HCT116 (cell line): ENCODE results near the gene ZNF784. TPM values are rescaled to one million over a fixed set of nuclear protein-coding genes. Genes with fewer than 3 reads are reported as not detected.
"Not testable (repeated sequence)": the region's sequence is repeated elsewhere in the genome, so short reads cannot be mapped to it uniquely, and the experiment has no call there.

Source experiments
- ATAC-seq: fragments of 200-7000 bp; cut with Tn5 transposase; 2 replicates; pipeline ENCODE4 v1.9.1; 2020; ENCODE audit warnings: mild to moderate bottlenecking, moderate library complexity
- BruUV-seq: library from RNA; stranded (reverse); fragments of 400-500 nt; replicated peaks from 2 replicates; lab custom pipeline; 2021; lab: Mats Ljungman, UMichigan
- CTCF ChIA-PET: fragments of 300-600 bp; sonication (Branson Sonifier 250); formaldehyde crosslinking; loops from one replicate; lab custom pipeline; 2021; ENCODE audit warnings: antibody characterized with exemption; lab: Charles Lee
- POLR2A ChIA-PET: fragments of 300-600, 350-600 bp; sonication (Branson Sonifier 250); formaldehyde crosslinking; loops from one replicate; lab custom pipeline; 2021; ENCODE audit warnings: antibody characterized with exemption; lab: Charles Lee
- RAD21 ChIA-PET, 2 experiments: fragments of 300-600 bp; sonication (Branson Sonifier 250); formaldehyde crosslinking; loops; one replicate each; lab custom pipeline; 2023; ENCODE audit warnings: low total read pairs in 2 of 2; ENCODE audit not compliant: uncharacterized antibody in 2 of 2, unreplicated experiment in 2 of 2, low non-redundant PET in 1 of 2; lab: Charles Lee
- DNase-seq: peaks from one replicate; pipeline ENCODE4 v3.0.0-alpha.2; 2010; ENCODE audit warnings: low read depth, low spot score
- H2AFZ ChIP-seq: fragments of 200-600 bp; shearing (Covaris generic), sonication (generic); 2 replicates; pipeline ENCODE4 v1.6.1; 2017; ENCODE audit warnings: low read depth, mixed run types, mixed read lengths, antibody characterized with exemption, low read length; ENCODE audit not compliant: poor library complexity, severe bottlenecking
- H3K27ac ChIP-seq: 2 replicates; pipeline ENCODE4 v1.5.1; 2012; ENCODE audit warnings: low read depth, low read length
- H3K27me3 ChIP-seq: fragments of 200-600 bp; sonication (generic); 2 replicates; pipeline ENCODE4 v1.6.1; 2016; ENCODE audit warnings: mixed run types, low read length, mixed read lengths; ENCODE audit not compliant: insufficient read depth
- H3K36me3 ChIP-seq, 2 experiments: fragments of 200-500 bp in 1 of 2; fragments of 200-600 bp in 1 of 2; sonication (Bioruptor generic) in 1 of 2; sonication (generic) in 1 of 2; 2 replicates each; pipeline versions ENCODE4 v1.5.1 to v1.6.1; 2014 to 2016; ENCODE audit warnings: low read length in 2 of 2, inconsistent platforms in 1 of 2, mixed read lengths in 1 of 2, mixed run types in 1 of 2; ENCODE audit not compliant: insufficient read depth in 2 of 2, control insufficient read depth in 1 of 2
- H3K4me1 ChIP-seq, 2 experiments: fragments of 200-600 bp in 1 of 2; sonication (generic) in 1 of 2; 2 replicates each; pipeline versions ENCODE4 v1.5.1 to v1.6.1; 2012 to 2017; ENCODE audit warnings: low read length in 2 of 2, inconsistent platforms in 1 of 2, mild to moderate bottlenecking in 1 of 2, mixed read lengths in 1 of 2, mixed run types in 1 of 2, moderate library complexity in 1 of 2; ENCODE audit not compliant: insufficient read depth in 2 of 2, control insufficient read depth in 1 of 2
- H3K4me2 ChIP-seq: fragments of 200-600 bp; sonication (generic); 2 replicates; pipeline ENCODE4 v1.6.1; 2017; ENCODE audit warnings: mixed run types, low read length, mixed read lengths
- H3K4me3 ChIP-seq, 2 experiments: fragments of 200-600 bp in 1 of 2; sonication (generic) in 1 of 2; replicated peaks in 1 of 2; 2 replicates each; pipeline ENCODE4 v1.5.1; 2011 to 2016; ENCODE audit warnings: low read length in 2 of 2, control low read depth in 1 of 2, low read depth in 1 of 2, mild to moderate bottlenecking in 1 of 2, mixed read lengths in 1 of 2, mixed run types in 1 of 2
- H3K79me2 ChIP-seq: fragments of 200-600 bp; sonication (generic); 2 replicates; pipeline ENCODE4 v1.6.1; 2017; ENCODE audit warnings: mild to moderate bottlenecking, mixed run types, low read length, moderate library complexity, mixed read lengths; ENCODE audit not compliant: insufficient read depth
- H3K9ac ChIP-seq: fragments of 200-600 bp; sonication (generic); 2 replicates; pipeline ENCODE4 v1.6.1; 2016; ENCODE audit warnings: low read length, mixed read lengths
- H3K9me2 ChIP-seq: fragments of 200-600 bp; sonication (generic), shearing (Covaris generic); 2 replicates; pipeline ENCODE4 v1.6.1; 2017; ENCODE audit warnings: mixed run types, mild to moderate bottlenecking, moderate library complexity; ENCODE audit not compliant: insufficient read depth
- H3K9me3 ChIP-seq, 2 experiments: fragments of 200-500 bp in 1 of 2; fragments of 200-600 bp in 1 of 2; sonication (Bioruptor generic) in 1 of 2; sonication (generic) in 1 of 2; 2 replicates each; pipeline ENCODE4 v1.6.1; 2014 to 2017; ENCODE audit warnings: low read length in 2 of 2, mixed read lengths in 2 of 2, inconsistent platforms in 1 of 2, low read depth in 1 of 2, mild to moderate bottlenecking in 1 of 2, mixed run types in 1 of 2, moderate library complexity in 1 of 2; ENCODE audit not compliant: control insufficient read depth in 1 of 2, insufficient read depth in 1 of 2
- H4K20me1 ChIP-seq: fragments of 200-600 bp; sonication (generic), shearing (Covaris generic); 2 replicates; pipeline ENCODE4 v1.6.1; 2017; ENCODE audit warnings: mixed run types, mild to moderate bottlenecking, moderate library complexity; ENCODE audit not compliant: insufficient read depth
- ATF3 ChIP-seq: IDR thresholded peaks from 2 replicates; pipeline ENCODE4 v1.6.1; 2012
- CBX3 ChIP-seq: IDR thresholded peaks from 2 replicates; pipeline ENCODE4 v1.6.1; 2012; ENCODE audit warnings: low read depth
- EZH2phosphoT487 ChIP-seq: fragments of 200-600 bp; IDR thresholded peaks from 2 replicates; pipeline ENCODE4 v1.6.1; 2018; ENCODE audit warnings: antibody characterized with exemption, borderline replicate concordance
- REST ChIP-seq: IDR thresholded peaks from 2 replicates; pipeline ENCODE4 v1.6.1; 2012; ENCODE audit warnings: low read depth
- SRF ChIP-seq: IDR thresholded peaks from 2 replicates; pipeline ENCODE4 v1.6.1; 2012; ENCODE audit warnings: low read depth
- intact Hi-C: fragments of 100-400 bp; cut with micrococcal nuclease; formaldehyde crosslinking; loops from 2 replicates; pipeline ENCODE4 v1.10.0; 2022
- total RNA-seq: library from RNA; stranded (reverse); gene quantifications from one replicate; pipeline ENCODE4 v1.2.1, GENCODE V29; 2021; ENCODE audit not compliant: unreplicated experiment

ZNF784 gene
- total RNA-seq, 1 experiment from 2014 or later, result 5.3 TPM

GRCh38 chr19:55583897-55584296 lies 40.5 kb downstream of the ZNF784 start:
- ATAC-seq, RAD21 ChIA-PET, CTCF ChIA-PET: not testable (repeated sequence)

DNA sequence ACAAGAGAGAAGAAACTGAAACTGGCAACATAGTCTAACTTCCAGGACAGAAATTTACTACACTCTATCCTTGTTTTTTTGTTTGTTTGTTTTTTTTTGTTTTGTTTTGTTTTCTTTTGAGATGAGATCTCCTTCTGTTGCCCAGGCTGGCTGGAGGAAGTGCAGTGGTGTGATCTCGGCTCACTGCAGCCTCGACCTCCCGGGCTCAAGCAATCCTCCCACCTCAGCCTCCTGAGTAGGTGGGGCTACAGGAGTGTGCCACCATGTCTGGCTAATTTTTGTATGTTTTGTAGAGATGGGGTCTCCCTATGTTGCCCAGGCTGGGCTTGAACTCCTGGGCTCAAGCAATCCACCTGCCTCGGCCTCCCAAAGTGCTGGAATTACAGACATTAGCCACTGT lies 42.1 kb downstream of the ZNF784 start:
- DNase-seq, RAD21 ChIA-PET, H3K27ac ChIP-seq, H3K9me2 ChIP-seq, H2AFZ ChIP-seq, H3K4me3 ChIP-seq, H3K9ac ChIP-seq, BruUV-seq, H3K4me2 ChIP-seq, CTCF ChIA-PET, H4K20me1 ChIP-seq, H3K9me3 ChIP-seq, H3K36me3 ChIP-seq, H3K27me3 ChIP-seq, ATAC-seq, intact Hi-C loops: not testable (repeated sequence)
- H3K4me1 ChIP-seq, result peaks cover 14 to 21% of the 10 kb centered on the region in 2 experiments
- POLR2A ChIA-PET, result interaction anchor here (0.6 to 1.1 kb wide), 3 partner anchors 17 to 26 kb away, joined by 3 to 4 read pairs (median 3); no protein-coding TSS in a partner anchor
- H3K79me2 ChIP-seq, result peaks cover 16% of the 10 kb centered on the region

More at GRCh38 chr19:55583897-55584296, 40.5 kb downstream of the ZNF784 start:
- H3K9ac ChIP-seq, H4K20me1 ChIP-seq, H3K9me2 ChIP-seq, H3K27ac ChIP-seq, intact Hi-C loops, H3K27me3 ChIP-seq, H3K4me2 ChIP-seq, BruUV-seq, H3K9me3 ChIP-seq, H3K36me3 ChIP-seq, POLR2A ChIA-PET, H2AFZ ChIP-seq, DNase-seq, H3K4me3 ChIP-seq: not testable (repeated sequence)
- H3K4me1 ChIP-seq, result peaks cover 18 to 28% of the 10 kb centered on the region in 2 experiments
- H3K79me2 ChIP-seq, result peaks cover 16% of the 10 kb centered on the region

DNA sequence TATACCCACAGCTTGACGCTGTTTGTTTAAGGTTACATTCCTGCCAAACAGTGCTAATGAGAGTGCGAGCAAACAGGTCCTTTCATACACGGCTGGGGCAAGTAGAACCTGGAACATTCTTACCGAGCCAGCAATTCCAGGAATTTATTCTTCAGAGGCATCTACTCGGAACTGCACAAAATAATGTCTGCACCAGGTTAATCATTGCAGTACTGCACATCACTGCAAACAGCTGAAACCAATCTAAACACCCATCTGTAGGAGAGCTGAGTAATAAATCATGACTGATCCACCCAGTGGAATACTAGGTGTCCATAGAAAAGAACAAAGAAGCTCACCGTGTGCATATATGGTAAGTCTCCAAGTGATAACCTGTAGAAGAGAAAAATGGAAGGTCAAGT lies 42.5 kb downstream of the ZNF784 start:
- no peak overlapping the region for H3K4me2 ChIP-seq

More for the DNA sequence above, 42.5 kb downstream of the ZNF784 start:
- POLR2A ChIA-PET, result interaction anchor here (0.6 to 1.2 kb wide), 3 partner anchors 23 to 73 kb away, joined by 3 to 4 read pairs (median 4); partner anchors contain the start of gene U2AF2
- no peak overlapping the region for H2AFZ ChIP-seq
- no peak for ATAC-seq
- H4K20me1 ChIP-seq, result no peaks in the 10 kb centered on the region
- RAD21 ChIA-PET, result no interaction called here
- CTCF ChIA-PET, result no interaction called here
- peaks cover 16% of the 10 kb centered on the region for H3K79me2 ChIP-seq
- no peak for DNase-seq
- H3K4me3 ChIP-seq, result no peak overlapping the region
- TF ChIP-seq EZH2phosphoT487 (no peak), ATF3 (no peak), CBX3 (no peak), REST (no peak), SRF (no peak)
- no peaks in the 10 kb centered on the region for H3K9me2 ChIP-seq
- no peaks in the 10 kb centered on the region for H3K9me3 ChIP-seq
- H3K27me3 ChIP-seq, result no peaks in the 10 kb centered on the region
- peaks cover 11 to 17% of the 10 kb centered on the region in 2 experiments for H3K4me1 ChIP-seq
- H3K36me3 ChIP-seq, result no peaks in the 10 kb centered on the region; a peak in 2 of 4 replicates
- intact Hi-C loops, result no loop called here
- no TSS peak for BruUV-seq
- no peak overlapping the region for H3K27ac ChIP-seq
- no peak overlapping the region for H3K9ac ChIP-seq
